ENCODE data around the gene PNLIPRP3.

PNLIPRP3 gene

GRCh38 chr10:116444527-116445142 is 17.0 kb downstream of the PNLIPRP3 start:
- Histone ChIP-seq H3K27me3 (replicated peaks; ENCODE audit: control insufficient read depth, insufficient read depth, low read length, poor library complexity, severe bottlenecking) (no peaks in the 10 kb centered on the region), H3K4me3 (ENCODE audit: insufficient read depth, low read depth, low read length, poor library complexity, severe bottlenecking) (no peak overlapping the region), H3K9me3 (ENCODE audit: control insufficient read depth, low read length) (no peaks in the 10 kb centered on the region), H3K36me3 (ENCODE audit: control insufficient read depth, insufficient read depth, low read length) (no peaks in the 10 kb centered on the region), H3K4me1 (ENCODE audit: control insufficient read depth, insufficient read depth, low read length, poor library complexity, severe bottlenecking) (no peaks in the 10 kb centered on the region), H3K27ac (ENCODE audit: insufficient read depth, low read length, poor library complexity, severe bottlenecking) (no peak overlapping the region)
- no peak for DNase-seq

GRCh38 chr10:116450861-116451260 is 23.2 kb downstream of the PNLIPRP3 start:
- H3K27ac ChIP-seq (ENCODE audit: insufficient read depth, low read length, poor library complexity, severe bottlenecking) = no peak overlapping the region
- H3K9me3 ChIP-seq (ENCODE audit: control insufficient read depth, low read length) = no peaks in the 10 kb centered on the region
- H3K36me3 ChIP-seq (ENCODE audit: control insufficient read depth, insufficient read depth, low read length) = no peaks in the 10 kb centered on the region

GRCh38 chr10:116451711-116452337 is 24.2 kb downstream of the PNLIPRP3 start:
- Histone ChIP-seq H3K9me3 (ENCODE audit: control insufficient read depth, low read length) (no peaks in the 10 kb centered on the region), H3K4me1 (ENCODE audit: control insufficient read depth, insufficient read depth, low read length, poor library complexity, severe bottlenecking) (no peaks in the 10 kb centered on the region), H3K4me3 (ENCODE audit: insufficient read depth, low read depth, low read length, poor library complexity, severe bottlenecking) (no peak overlapping the region), H3K27me3 (replicated peaks; ENCODE audit: control insufficient read depth, insufficient read depth, low read length, poor library complexity, severe bottlenecking) (no peaks in the 10 kb centered on the region), H3K27ac (ENCODE audit: insufficient read depth, low read length, poor library complexity, severe bottlenecking) (no peak overlapping the region), H3K36me3 (ENCODE audit: control insufficient read depth, insufficient read depth, low read length) (no peaks in the 10 kb centered on the region)
- no peak for DNase-seq

More at GRCh38 chr10:116450861-116451260, 23.2 kb downstream of the PNLIPRP3 start:
- H3K27me3 ChIP-seq (replicated peaks; ENCODE audit: control insufficient read depth, insufficient read depth, low read length, poor library complexity, severe bottlenecking) = no peaks in the 10 kb centered on the region
- no peaks in the 10 kb centered on the region for H3K4me1 ChIP-seq (ENCODE audit: control insufficient read depth, insufficient read depth, low read length, poor library complexity, severe bottlenecking)
- no peak overlapping the region for H3K4me3 ChIP-seq (ENCODE audit: insufficient read depth, low read depth, low read length, poor library complexity, severe bottlenecking)
- DNase-seq = no peak

- H3K27me3 ChIP-seq (replicated peaks; ENCODE audit: control insufficient read depth, insufficient read depth, low read length, poor library complexity, severe bottlenecking) = no peaks in the 10 kb centered on the region
- H3K4me3 ChIP-seq (ENCODE audit: insufficient read depth, low read depth, low read length, poor library complexity, severe bottlenecking) = no peak overlapping the region
- H3K36me3 ChIP-seq (ENCODE audit: control insufficient read depth, insufficient read depth, low read length) = no peaks in the 10 kb centered on the region
- no peak overlapping the region for H3K27ac ChIP-seq (ENCODE audit: insufficient read depth, low read length, poor library complexity, severe bottlenecking)
- H3K9me3 ChIP-seq (ENCODE audit: control insufficient read depth, low read length) = no peaks in the 10 kb centered on the region
- no peak for DNase-seq
- H3K4me1 ChIP-seq (ENCODE audit: control insufficient read depth, insufficient read depth, low read length, poor library complexity, severe bottlenecking) = no peaks in the 10 kb centered on the region
Observed at GRCh38 chr10:116452338-116452720, 24.7 kb downstream of the PNLIPRP3 start.

- Histone ChIP-seq H3K9me3 (ENCODE audit: control insufficient read depth, low read length) (no peaks in the 10 kb centered on the region), H3K4me3 (ENCODE audit: insufficient read depth, low read depth, low read length, poor library complexity, severe bottlenecking) (no peak overlapping the region), H3K4me1 (ENCODE audit: control insufficient read depth, insufficient read depth, low read length, poor library complexity, severe bottlenecking) (no peaks in the 10 kb centered on the region), H3K27ac (ENCODE audit: insufficient read depth, low read length, poor library complexity, severe bottlenecking) (no peak overlapping the region), H3K27me3 (replicated peaks; ENCODE audit: control insufficient read depth, insufficient read depth, low read length, poor library complexity, severe bottlenecking) (no peaks in the 10 kb centered on the region), H3K36me3 (ENCODE audit: control insufficient read depth, insufficient read depth, low read length) (no peaks in the 10 kb centered on the region)
- no peak for DNase-seq
Observed at GRCh38 chr10:116457488-116457887, 29.8 kb downstream of the PNLIPRP3 start.

GRCh38 chr10:116460219-116460618 is 32.6 kb downstream of the PNLIPRP3 start:
- Histone ChIP-seq H3K4me3 (ENCODE audit: insufficient read depth, low read depth, low read length, poor library complexity, severe bottlenecking) (no peak overlapping the region), H3K9me3 (ENCODE audit: control insufficient read depth, low read length) (no peaks in the 10 kb centered on the region), H3K27me3 (replicated peaks; ENCODE audit: control insufficient read depth, insufficient read depth, low read length, poor library complexity, severe bottlenecking) (no peaks in the 10 kb centered on the region), H3K27ac (ENCODE audit: insufficient read depth, low read length, poor library complexity, severe bottlenecking) (no peak overlapping the region), H3K36me3 (ENCODE audit: control insufficient read depth, insufficient read depth, low read length) (no peaks in the 10 kb centered on the region), H3K4me1 (ENCODE audit: control insufficient read depth, insufficient read depth, low read length, poor library complexity, severe bottlenecking) (no peaks in the 10 kb centered on the region)
- DNase-seq = no peak

- no peaks in the 10 kb centered on the region for H3K9me3 ChIP-seq (ENCODE audit: control insufficient read depth, low read length)
- H3K36me3 ChIP-seq (ENCODE audit: control insufficient read depth, insufficient read depth, low read length) = no peaks in the 10 kb centered on the region
- DNase-seq = no peak
- H3K4me3 ChIP-seq (ENCODE audit: insufficient read depth, low read depth, low read length, poor library complexity, severe bottlenecking) = no peak overlapping the region
- no peaks in the 10 kb centered on the region for H3K27me3 ChIP-seq (replicated peaks; ENCODE audit: control insufficient read depth, insufficient read depth, low read length, poor library complexity, severe bottlenecking)
- no peaks in the 10 kb centered on the region for H3K4me1 ChIP-seq (ENCODE audit: control insufficient read depth, insufficient read depth, low read length, poor library complexity, severe bottlenecking)
- no peak overlapping the region for H3K27ac ChIP-seq (ENCODE audit: insufficient read depth, low read length, poor library complexity, severe bottlenecking)
Observed at GRCh38 chr10:116461680-116462079, 34.0 kb downstream of the PNLIPRP3 start.

GRCh38 chr10:116464257-116464656 is 36.6 kb downstream of the PNLIPRP3 start:
- Histone ChIP-seq H3K27ac (ENCODE audit: insufficient read depth, low read length, poor library complexity, severe bottlenecking) (no peak overlapping the region), H3K36me3 (ENCODE audit: control insufficient read depth, insufficient read depth, low read length) (no peaks in the 10 kb centered on the region)

GRCh38 chr10:116465546-116465945 is 37.9 kb downstream of the PNLIPRP3 start:
- Histone ChIP-seq H3K36me3 (ENCODE audit: control insufficient read depth, insufficient read depth, low read length) (no peaks in the 10 kb centered on the region), H3K4me3 (ENCODE audit: insufficient read depth, low read depth, low read length, poor library complexity, severe bottlenecking) (no peak overlapping the region), H3K4me1 (ENCODE audit: control insufficient read depth, insufficient read depth, low read length, poor library complexity, severe bottlenecking) (no peaks in the 10 kb centered on the region), H3K27me3 (replicated peaks; ENCODE audit: control insufficient read depth, insufficient read depth, low read length, poor library complexity, severe bottlenecking) (no peaks in the 10 kb centered on the region), H3K27ac (ENCODE audit: insufficient read depth, low read length, poor library complexity, severe bottlenecking) (no peak overlapping the region), H3K9me3 (ENCODE audit: control insufficient read depth, low read length) (no peaks in the 10 kb centered on the region)
- DNase-seq = no peak

More at GRCh38 chr10:116464257-116464656, 36.6 kb downstream of the PNLIPRP3 start:
- Histone ChIP-seq H3K4me1 (ENCODE audit: control insufficient read depth, insufficient read depth, low read length, poor library complexity, severe bottlenecking) (no peaks in the 10 kb centered on the region), H3K9me3 (ENCODE audit: control insufficient read depth, low read length) (no peaks in the 10 kb centered on the region), H3K4me3 (ENCODE audit: insufficient read depth, low read depth, low read length, poor library complexity, severe bottlenecking) (no peak overlapping the region), H3K27me3 (replicated peaks; ENCODE audit: control insufficient read depth, insufficient read depth, low read length, poor library complexity, severe bottlenecking) (no peaks in the 10 kb centered on the region)
- DNase-seq = no peak

- no peaks in the 10 kb centered on the region for H3K36me3 ChIP-seq (ENCODE audit: control insufficient read depth, insufficient read depth, low read length)
- H3K27me3 ChIP-seq (replicated peaks; ENCODE audit: control insufficient read depth, insufficient read depth, low read length, poor library complexity, severe bottlenecking) = no peaks in the 10 kb centered on the region
- H3K4me3 ChIP-seq (ENCODE audit: insufficient read depth, low read depth, low read length, poor library complexity, severe bottlenecking) = no peak overlapping the region
- H3K27ac ChIP-seq (ENCODE audit: insufficient read depth, low read length, poor library complexity, severe bottlenecking) = no peak overlapping the region
- H3K4me1 ChIP-seq (ENCODE audit: control insufficient read depth, insufficient read depth, low read length, poor library complexity, severe bottlenecking) = no peaks in the 10 kb centered on the region
- DNase-seq = no peak
- H3K9me3 ChIP-seq (ENCODE audit: control insufficient read depth, low read length) = no peaks in the 10 kb centered on the region
Observed at GRCh38 chr10:116466715-116467422, 39.2 kb downstream of the PNLIPRP3 start.

Data from effector memory CD4-positive, alpha-beta T cell (primary cell).